HG02642 (cell line): ENCODE measurements around the gene GARIN5A.
A peak's percentile ranks its signal among the peaks of the same experiment; 100 is the strongest.

Experiments used
- ATAC-seq: cut with Tn5 transposase; IDR thresholded peaks from one replicate; pipeline ENCODE4 v1.9.1; 2021; ENCODE audit warnings: mild to moderate bottlenecking; ENCODE audit not compliant: unreplicated experiment, poor library complexity

GARIN5A gene

DNA sequence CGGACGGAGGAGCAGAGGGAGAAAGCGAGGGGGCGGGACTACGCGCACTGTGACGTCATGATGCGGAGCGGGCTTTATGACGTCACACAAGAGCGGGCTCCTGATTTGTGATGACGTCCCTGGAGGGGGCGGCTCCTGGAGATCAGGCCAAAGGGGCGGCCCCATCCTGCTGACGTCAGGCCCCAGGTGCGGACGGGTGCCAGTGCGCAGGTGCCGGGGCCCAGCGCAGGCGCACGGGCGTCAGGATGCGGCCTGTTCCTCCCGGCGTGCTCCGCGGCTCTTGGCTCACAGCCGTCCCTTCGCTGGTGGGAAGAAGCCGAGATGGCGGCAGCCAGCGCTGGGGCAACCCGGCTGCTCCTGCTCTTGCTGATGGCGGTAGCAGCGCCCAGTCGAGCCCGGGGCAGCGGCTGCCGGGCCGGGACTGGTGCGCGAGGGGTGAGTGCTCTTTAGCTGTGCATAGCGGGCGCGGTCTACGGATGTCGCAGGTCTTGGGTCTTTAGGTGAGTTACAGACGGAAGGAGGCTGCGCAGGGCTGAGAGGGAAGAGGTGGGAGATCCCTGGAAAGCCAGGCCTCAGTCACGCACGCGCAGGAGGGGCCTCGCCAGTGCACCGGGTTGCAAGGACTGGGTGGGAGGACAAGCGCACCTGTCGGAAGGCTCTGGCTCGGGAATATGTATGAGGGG lies at the start of gene GARIN5A, which contains the start of gene EMC10:
GARIN5A (minus strand) TSS at position 625 of the 683 bp plus-strand sequence; CDS start at position 165, 460 bp downstream.
EMC10 (plus strand) TSS at position 284 of the 683 bp plus-strand sequence; CDS start at position 322, 38 bp downstream.
- peak; percentile 88 for ATAC-seq

DNA sequence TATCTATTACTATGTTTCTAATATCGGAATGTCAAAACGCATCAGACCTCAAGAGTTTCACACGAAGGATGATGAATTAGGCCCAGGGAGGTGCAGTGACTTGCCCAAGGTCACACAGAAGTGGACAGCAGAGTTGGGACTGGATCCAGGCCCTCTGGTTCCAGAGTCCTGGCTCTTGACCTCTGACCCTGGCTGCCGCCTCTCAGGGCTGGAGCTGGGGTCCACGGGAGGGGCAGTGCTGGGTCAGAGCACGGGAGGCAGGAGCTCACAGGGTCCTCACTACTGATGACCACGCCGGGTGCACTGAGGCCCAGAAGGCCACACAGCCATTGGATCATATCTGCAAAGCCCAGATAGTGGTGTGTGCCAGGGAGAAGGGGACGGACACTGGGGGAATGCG lies 46.2 kb upstream of the GARIN5A start:
- ATAC-seq = no peak

DNA sequence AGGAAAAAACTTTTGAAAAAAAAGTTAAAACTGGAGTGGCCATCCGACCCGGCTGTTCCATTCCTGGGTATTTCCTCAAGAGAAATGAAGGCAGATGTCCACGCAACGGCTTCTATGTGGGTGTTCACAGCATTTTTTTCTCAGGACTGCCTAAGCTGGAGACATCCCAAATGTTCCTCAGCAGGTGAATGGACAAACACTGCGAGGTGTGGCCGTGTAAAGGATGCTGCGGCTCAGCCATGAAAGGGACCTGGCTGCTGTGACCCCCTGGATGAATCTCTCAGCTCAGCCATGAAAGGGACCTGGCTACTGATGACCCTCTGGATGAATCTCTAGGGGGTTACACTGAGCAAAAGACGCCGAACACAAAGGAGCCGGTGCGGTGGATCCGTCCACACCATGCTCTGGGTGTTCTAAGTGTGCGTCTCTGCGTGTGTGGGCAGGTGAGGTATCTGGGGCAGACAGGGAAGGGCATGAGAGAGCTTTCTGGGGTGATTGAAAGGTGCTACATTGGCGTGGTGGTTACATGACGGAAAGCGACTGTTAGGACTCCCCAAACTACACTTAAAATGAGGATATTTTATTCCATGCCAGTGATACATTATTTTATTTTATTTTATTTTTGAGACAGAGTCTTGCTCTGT lies 44.3 kb upstream of the GARIN5A start:
- no peak for ATAC-seq

DNA sequence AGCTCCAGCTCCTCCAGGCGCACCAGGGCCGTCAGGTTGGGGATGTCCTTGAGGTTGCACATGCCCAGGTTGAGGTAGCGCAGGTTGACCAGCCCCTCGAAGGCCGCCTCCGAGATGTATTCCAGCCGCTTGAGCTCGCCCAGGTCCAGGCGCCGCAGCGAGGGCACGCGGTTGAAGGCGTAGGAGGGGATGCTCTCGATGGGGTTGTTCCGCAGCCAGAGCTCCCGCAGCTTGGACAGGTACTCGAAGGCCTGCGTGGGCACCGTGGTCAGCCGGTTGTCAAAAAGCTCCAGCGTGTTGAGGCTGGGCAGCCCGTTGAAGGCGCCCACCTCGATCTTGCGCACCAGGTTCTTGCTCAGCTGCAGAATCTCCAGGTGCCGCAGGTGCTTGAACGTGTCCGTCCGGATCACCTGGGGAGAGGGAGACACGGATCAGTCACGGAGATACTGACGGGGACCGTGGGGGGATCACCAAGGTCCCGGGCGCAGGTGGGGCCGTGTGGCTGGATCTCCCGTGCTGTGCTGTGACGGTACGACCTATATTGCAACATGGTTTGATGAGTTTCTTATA lies 42.4 kb upstream of the GARIN5A start:
- no peak for ATAC-seq

DNA sequence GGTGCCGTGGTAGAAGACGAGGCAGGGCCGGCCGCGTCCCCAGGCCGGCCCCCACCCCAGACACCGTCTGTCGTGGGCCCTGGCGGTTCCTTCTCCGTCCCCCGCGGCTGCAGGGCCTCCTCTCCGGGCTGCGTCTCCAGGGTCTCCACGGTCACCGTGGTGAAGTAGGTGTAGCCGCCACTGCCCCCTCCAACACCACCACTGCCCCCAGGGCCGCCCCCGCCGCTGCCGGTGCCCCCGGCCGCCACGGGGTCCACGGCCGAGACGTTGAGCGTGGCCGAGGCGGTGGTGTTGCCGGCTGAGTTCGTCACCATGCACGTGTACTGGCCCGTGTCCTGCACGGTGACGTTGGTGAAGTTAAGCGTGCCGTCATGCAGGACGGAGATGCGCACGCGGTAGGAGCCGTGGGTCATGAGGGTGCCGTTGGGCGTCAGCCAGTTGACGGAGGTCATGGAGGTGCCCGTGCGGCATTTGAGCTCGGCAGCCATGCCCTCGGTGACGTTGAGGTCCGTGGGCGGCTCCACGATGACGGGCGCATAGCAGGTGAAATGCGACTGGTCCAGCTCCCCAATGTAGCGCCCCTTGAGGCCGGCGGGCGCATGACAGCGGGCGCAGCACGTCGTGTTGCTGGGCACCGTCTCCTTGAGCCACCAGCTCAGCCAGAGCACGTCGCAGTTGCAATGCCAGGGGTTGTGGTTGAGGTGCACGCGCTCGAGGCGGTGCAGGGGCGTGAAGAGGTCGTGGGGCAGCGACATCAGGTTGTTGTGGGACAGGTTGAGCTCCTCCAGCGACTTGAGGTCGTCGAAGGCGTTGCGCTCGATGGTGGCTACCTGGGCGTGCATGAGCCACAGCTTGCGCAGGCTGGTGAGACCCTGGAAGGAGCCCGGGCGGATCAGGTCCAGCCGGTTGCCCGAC lies 41.7 kb upstream of the GARIN5A start:
- no peak for ATAC-seq

DNA sequence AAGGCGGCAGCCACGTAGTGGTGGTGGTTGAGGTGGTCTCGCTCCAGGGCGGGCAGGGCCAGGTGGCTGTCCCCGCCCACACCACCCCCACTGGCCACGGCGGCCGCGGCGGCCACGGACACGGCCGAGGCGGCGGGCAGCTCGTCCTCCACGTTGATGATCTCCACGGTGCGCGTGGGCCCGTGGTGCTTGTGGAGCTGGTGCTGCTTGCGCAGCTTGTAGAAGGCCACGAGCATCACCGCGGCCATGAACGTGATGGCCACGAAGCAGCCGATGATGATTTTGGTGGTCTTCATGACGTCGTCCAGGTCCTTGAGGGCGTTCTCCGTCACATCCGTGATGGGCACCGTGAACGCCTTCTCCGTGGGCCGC lies 41.0 kb upstream of the GARIN5A start:
- ATAC-seq = no peak

DNA sequence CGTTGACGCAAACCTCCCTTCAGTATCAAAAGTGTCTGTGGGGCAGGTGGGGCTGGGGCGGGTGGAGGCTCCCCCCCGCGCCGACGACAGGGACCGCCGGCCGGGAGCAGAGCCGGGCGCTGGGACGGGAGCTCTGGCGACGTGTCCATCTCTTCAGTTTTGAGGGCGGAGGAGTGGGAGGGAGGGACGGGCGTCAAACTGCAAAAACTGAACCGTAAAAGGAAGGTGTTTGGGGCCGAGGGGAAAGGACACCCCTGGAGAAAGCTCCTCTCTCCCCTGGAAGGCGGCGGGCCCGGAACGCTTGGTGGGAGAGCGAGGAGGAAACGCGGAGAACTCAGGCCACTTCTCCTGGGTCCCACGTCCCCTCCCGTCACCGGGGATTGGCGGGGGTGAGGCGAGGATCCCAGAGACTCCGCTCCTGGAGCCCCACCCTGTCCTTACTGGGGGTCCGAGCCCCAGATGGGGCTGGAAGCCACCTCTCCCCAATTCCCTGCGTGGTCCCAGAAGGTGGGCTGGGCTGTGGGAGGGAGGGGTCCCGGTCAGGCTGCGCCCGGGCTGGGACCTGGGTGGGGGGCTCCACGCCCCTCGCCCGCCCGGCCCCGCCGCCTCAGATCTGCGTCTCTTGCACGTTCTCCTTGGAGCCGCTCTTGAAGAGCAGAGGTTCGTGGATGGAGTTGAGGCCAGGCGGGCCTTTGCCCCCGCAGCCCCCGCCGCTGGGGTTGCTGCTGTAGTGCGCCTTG lies 40.5 kb upstream of the GARIN5A start:
- no peak for ATAC-seq

DNA sequence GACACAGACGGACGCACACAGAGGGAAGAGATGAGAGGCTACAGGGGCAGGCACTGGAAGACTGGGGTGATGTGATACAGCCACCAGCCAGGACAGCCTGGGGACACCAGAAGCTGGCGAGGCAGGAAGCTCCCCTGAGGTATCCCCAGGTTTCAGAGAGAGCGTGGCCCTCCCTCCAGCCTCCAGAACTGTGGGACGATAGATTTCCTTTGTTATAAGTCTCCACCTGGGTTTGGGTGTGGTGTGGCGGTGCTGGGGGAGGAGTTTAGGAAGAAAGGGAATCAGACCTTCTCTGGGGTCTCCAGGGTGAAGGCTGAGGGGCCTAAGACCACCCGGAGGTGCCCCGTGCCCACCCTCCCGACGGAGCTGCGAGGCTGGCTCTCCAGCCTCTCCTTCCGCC lies 39.8 kb upstream of the GARIN5A start:
- no peak for ATAC-seq

DNA sequence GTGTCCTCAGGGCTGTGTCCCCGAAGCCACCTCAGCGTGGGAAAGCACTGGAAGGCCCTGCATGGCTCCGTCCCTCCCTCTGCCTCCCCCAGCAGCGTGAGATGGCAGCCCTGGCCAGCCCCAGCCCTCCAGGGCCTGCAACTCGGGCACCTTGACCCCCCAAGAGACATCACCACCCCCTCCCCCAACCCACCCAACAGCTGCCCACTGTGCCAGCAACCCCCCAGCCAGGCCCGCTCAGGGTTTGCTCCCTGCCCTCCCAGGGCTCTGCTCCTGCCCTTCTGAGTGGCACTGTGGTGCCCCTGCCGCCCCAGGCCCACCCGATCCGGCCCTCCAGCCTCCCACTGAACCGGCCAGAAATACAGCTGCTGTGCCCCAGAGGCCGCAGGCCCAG lies 38.5 kb upstream of the GARIN5A start:
- no peak for ATAC-seq

DNA sequence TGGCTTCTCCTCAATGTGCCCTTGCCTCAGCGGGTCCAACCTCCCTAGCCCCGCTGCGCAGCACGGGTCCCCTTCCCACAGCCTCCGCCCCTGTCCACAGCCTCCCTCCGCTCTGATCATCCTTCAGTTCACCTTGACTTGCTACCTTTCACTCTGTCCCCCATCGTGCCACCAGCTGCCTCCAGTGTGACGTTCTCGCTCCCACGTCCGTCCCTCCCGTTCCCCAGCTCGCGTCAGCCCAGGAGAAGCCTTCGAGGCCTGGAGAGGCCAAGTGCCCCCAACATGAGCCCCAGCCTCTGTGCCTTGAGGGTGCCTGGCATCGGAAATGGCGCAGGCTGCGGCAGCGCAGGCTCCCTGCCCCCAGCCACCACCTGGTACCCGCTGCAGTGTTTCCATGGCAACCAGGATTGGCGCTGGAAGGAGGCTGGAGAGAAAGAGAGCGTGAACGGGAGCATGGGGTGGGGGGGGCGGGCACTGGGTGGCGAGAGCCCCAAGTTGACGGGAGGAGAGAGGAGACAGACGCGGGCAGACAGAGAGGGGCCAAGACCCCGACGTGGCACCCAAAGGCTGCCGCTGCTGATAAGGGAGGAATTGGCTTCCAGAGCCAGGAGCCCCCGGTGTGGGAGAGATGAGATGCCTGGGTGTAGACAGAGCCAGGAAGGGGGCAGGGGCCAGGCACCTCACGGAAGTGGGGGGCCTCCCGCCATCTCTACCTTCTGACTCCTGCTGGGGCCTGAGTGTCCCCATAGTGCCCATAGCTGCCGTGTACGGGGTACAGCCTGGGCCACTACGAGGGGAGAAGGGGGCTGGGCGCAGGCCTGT lies 37.9 kb upstream of the GARIN5A start:
- no peak for ATAC-seq

DNA sequence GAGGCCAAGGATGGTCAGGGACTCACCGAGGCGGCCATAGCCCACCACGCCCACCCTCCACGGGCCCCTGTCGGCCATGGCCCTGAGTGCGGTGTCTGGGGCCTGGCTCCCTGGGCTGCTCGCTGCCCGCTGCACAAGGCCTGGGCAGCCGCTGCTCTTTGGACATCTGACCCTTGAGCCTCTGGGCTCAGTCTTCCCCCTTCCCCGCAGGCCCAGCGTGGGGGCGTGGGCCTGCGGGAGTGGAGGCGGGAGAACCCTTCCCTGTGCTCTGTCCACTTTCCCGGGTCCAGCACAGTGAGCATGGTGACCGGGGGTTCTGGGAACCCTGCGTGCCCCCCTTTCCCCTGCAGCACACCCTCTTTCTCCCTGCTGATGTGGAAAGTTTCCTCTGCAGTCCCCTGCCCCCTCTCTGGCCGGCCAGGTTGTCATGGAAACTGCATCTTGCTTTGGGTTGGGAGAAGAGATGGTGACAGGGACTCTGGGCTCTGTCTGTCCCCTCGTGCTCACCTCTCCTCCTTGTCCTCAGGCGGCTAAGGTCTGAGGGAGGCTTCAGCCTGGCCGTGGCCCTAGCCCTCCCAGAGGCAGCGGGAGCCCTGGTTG lies 37.2 kb upstream of the GARIN5A start, which contains the start of gene ASPDH:
ASPDH (minus strand) TSS at position 168 of the 600 bp plus-strand sequence; CDS start at position 78, 90 bp downstream.
- no peak for ATAC-seq

DNA sequence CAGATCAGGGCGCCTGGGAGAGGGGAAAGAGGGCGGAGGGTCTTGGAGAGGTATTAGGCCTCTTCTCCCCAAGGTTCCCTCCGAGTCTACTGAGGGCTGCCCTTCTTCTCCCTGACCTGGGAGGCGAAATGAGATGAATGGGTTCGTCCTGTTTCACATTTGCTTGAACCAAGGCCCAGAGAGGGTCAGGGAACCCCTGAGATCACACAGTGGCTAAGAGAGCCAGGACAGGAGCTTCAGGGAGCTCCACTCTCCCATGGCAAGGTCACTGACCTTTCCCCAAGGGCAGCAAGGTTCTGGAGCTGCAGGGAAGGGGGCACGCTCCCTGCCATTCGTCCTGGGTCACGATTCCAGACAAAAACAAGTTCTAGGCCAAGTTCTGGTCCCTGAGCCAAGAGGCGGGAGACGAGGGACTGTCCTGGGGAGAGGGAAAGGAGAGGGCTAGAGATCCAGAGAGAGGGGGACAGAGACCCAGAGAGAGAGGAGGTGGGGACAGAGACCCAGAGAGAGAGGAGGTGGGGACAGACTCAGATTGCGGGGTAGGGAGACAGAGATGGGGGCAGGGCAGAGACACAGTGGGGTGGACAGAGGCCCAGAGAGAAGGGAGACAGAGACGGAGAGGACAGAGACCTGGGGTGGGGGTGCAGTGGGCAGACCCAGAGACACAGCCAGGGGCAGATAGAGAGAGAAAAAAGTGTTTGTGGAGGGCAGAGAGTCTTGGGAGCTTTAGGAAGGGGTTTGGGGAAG lies 36.5 kb upstream of the GARIN5A start:
- ATAC-seq = no peak

DNA sequence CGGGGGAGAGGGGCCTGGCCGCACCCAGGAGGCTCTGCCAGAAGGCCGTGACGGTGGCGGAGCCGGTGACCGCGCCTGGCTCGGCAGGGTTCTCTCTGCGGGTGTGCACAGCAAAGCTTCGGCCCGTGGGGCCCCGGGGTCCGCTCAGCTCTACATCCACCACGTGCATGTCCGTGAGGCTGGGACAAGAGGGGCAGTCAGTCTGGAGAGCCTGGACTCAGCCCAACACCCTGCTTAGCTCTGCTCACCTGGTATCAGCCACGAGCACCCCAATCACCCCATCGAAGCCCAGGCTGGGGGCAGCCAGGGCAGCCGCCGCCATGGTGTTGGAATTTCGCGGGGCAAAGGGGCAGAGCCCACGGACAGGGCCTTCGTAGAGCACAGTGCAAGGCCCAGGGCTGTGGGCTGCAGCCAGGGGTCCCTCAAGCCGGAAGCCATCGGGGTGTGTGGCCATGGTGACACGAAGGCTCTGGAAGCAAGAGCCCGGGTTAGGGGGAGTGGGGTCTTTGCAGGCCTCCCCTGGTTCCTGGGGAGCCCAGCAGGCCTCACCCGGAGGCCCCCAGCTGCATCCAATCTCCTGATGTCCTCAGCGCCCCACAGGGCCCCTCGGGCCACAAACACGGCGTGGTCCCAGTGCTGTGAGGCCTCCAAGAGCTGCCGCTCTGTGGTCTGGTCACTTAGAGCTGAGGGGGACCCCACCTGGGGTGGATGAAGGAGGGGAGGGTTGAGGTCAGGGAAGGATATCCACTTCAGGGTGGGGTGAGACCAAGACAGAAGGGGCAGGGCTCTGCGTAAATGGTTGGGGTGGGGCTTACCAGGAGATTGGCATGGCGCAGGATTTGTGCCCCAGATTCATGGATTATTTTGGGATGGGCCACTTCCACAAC lies 35.7 kb upstream of the GARIN5A start:
- no peak for ATAC-seq

DNA sequence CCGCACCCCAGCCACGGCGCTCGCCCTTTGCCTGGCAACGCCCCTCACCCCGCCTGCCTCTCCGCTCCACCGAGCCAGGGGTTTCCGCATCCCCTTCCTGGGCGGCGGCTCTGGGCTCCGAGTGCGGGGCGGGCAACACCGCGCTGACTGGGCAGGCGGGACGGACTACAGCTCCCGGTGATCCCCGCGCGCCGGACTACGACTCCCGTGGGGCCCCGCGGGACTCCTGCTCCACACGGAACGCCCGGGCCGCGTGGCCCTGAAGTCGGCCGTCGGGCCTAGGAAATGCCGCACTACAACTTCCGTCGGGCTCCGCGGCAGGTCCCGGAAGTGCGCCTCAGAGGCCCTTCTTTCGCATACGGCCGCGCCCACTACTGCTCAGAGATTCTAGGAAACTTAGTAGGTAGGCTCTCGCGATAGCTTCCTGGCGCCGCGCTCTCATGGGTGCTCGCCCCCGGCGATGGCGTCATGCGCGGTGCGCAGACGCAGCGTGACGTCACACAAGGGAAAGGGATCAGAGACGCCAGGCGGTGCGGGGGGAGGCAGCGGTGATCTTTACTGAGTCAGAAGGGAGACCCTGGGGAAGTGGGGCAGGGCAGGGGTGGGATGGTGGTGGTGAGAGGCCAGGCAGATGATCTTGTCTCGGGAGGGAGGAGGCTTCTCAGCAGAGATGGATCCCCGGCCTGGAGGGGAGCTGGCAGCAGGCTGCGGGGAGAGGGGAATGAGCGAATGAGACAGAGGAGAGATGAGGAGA lies 34.6 kb upstream of the GARIN5A start, which contains the start of gene JOSD2:
JOSD2 (minus strand) TSS at position 123 of the 754 bp plus-strand sequence. CDS start 760 bp downstream, outside the sequence.
- peak; percentile 89 for ATAC-seq

DNA sequence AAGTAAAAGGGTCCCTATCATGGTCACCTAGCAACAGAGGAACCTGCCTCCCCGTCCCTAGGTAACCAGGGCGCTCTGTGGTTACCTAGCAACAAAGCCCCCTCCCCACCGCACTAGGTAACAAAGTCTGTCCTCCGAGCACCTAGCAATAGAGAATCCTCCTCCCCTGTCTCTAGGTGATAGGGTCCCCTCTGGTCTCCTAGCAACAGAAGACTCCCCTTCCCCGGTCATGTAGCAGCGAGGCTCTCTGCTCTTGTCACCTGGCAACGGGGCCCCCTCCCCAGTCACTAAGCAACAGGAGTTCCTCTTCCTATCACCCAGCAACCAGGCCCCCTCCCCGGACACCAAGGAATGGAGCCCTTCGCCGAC lies 34.0 kb upstream of the GARIN5A start:
- no peak for ATAC-seq

DNA sequence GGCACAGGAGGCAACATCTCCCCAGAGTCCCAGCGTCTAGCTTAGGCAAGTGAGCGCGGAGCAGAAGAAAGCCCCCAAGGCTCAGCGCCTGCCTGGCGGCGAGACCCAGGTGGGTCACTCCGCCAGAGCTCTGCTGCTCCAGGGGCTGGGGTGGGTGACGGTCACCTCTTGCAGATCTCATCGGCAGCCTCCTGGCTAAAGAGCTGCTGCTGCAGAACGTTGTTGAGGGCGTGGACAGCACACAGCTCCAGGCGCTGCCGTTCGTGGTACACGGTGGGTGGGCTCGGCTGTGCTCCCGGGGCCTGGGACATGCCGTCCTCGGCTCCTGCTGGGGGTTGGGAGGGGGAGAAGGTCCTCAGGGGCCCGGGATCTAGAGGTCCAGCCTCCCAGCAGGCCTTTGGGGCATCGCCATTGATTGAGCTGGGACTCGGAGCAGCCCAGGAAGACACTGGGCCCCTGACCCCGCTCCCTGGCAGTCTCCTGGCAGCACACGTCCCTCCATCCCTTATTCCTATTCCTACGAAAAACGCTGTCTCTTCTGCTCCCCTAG lies 33.5 kb upstream of the GARIN5A start:
- no peak for ATAC-seq
